Sigmoid colon (tissue), 4 donors: Measurements from ENCODE around the gene CTR9.

Experiments
- CTCF ChIP-seq, 4 experiments: fragments of 450-650 bp in 3 of 4; fragments of 200-600 bp in 1 of 4; IDR thresholded peaks; one replicate each; pipeline ENCODE4 v1.5.1; 2016 to 2019; ENCODE audit warnings: antibody characterized with exemption in 4 of 4, mild to moderate bottlenecking in 3 of 4, moderate library complexity in 2 of 4
- POLR2A ChIP-seq, 2 donors: fragments of 450-650 bp; IDR thresholded peaks; one replicate each; pipeline ENCODE4 v1.6.1; 2016; ENCODE audit warnings: antibody characterized with exemption in 2 of 2, mild to moderate bottlenecking in 2 of 2, moderate library complexity in 2 of 2
- POLR2AphosphoS5 ChIP-seq, 4 donors: sonication (generic); formaldehyde crosslinking; IDR thresholded peaks; one replicate each; pipeline ENCODE4 v1.6.1; 2017; ENCODE audit warnings: antibody characterized with exemption in 4 of 4

GRCh38 chr11:10793470-10794255 lies 42.6 kb downstream of the CTR9 start:
- no peak for TF ChIP-seq CTCF (IDR thresholded peaks at IDR 0.05)
- TF ChIP-seq POLR2A (IDR thresholded peaks at IDR 0.05) = no peak
- TF ChIP-seq POLR2AphosphoS5 (IDR thresholded peaks at IDR 0.05) = no peak
